K562 (cell line): ENCODE measurements around the gene DNAJB6. TPM values are rescaled to one million over a fixed set of nuclear protein-coding genes. Genes with fewer than 3 reads are reported as not detected.
A peak's percentile ranks its signal among the peaks of the same experiment; 100 is the strongest.

Source experiments
- BHLHE40 ChIP-seq: IDR thresholded peaks from 2 replicates; pipeline ENCODE4 v1.6.1; 2011; ENCODE audit warnings: low read length, improper control_type of control experiment
- CEBPG ChIP-seq, 3 experiments: fragments of 200-800 bp in 1 of 3; sonication (Bioruptor generic) in 1 of 3; sonication (generic) in 1 of 3; formaldehyde crosslinking in 1 of 3; IDR thresholded peaks in 2 of 3; conservative IDR thresholded peaks in 1 of 3; 2 replicates each; pipeline versions ENCODE4 v1.6.1 to v1.8.0; 2016 to 2022; ENCODE audit warnings: missing compliant biosample characterization in 2 of 3, missing genetic modification characterization in 2 of 3, mild to moderate bottlenecking in 1 of 3, missing genetic modification reagents in 1 of 3
- CXXC5 ChIP-seq: fragments of 250-450 bp; sonication (Bioruptor Pico); IDR thresholded peaks from 2 replicates; pipeline ENCODE4 v1.8.0; 2022; ENCODE audit warnings: inconsistent platforms, mild to moderate bottlenecking, moderate library complexity
- DNMT1 ChIP-seq: fragments of 450-650 bp; IDR thresholded peaks from 2 replicates; pipeline ENCODE4 v1.6.1; 2016; ENCODE audit warnings: antibody characterized with exemption, mild to moderate bottlenecking
- FOXK1 ChIP-seq: sonication (generic); formaldehyde crosslinking; IDR thresholded peaks from 2 replicates; pipeline ENCODE4 v1.8.0; 2022; ENCODE audit warnings: missing genetic modification reagents, mild to moderate bottlenecking, borderline replicate concordance
- HDAC1 ChIP-seq, 2 experiments: fragments of 450-650 bp; IDR thresholded peaks; 2 replicates each; pipeline ENCODE4 v1.6.1; 2016 to 2017; ENCODE audit warnings: inconsistent platforms in 1 of 2, mild to moderate bottlenecking in 1 of 2, moderate library complexity in 1 of 2
- L3MBTL2 ChIP-seq: fragments of 450-650 bp; IDR thresholded peaks from 2 replicates; pipeline ENCODE4 v1.6.1; 2016; ENCODE audit warnings: mild to moderate bottlenecking, moderate library complexity
- MNT ChIP-seq, 2 experiments: fragments of 450-650 bp; conservative IDR thresholded peaks; 2 replicates each; pipeline ENCODE4 v1.6.1; 2017; ENCODE audit warnings: mild to moderate bottlenecking in 2 of 2, moderate library complexity in 2 of 2
- RB1 ChIP-seq: fragments of 450-650 bp; IDR thresholded peaks from 2 replicates; pipeline ENCODE4 v1.6.1; 2017; ENCODE audit warnings: low read depth, mild to moderate bottlenecking
- RFX7 ChIP-seq: fragments of 250-450 bp; sonication (Bioruptor Pico); IDR thresholded peaks from 2 replicates; pipeline ENCODE4 v1.5.1; 2021; ENCODE audit warnings: mild to moderate bottlenecking
- RNF2 ChIP-seq: sonication (generic); IDR thresholded peaks from 2 replicates; pipeline ENCODE4 v1.6.1; 2016
- SIN3A ChIP-seq, 2 experiments: fragments of 150-350 bp in 1 of 2; IDR thresholded peaks; 2 replicates each; pipeline ENCODE4 v1.6.1; 2011 to 2016; ENCODE audit warnings: borderline replicate concordance in 2 of 2, low read depth in 2 of 2, low read length in 2 of 2, mild to moderate bottlenecking in 2 of 2, moderate library complexity in 2 of 2; ENCODE audit not compliant: control insufficient read depth in 1 of 2
- TFE3 ChIP-seq: fragments of 450-650 bp; formaldehyde crosslinking; IDR thresholded peaks from 2 replicates; pipeline ENCODE4 v1.4.0; 2020; ENCODE audit warnings: mild to moderate bottlenecking, mixed read lengths
- ZNF134 ChIP-seq: fragments of 250-450 bp; sonication (Bioruptor Pico); conservative IDR thresholded peaks from 2 replicates; pipeline ENCODE4 v1.4.0; 2020
- ZNF347 ChIP-seq: fragments of 450-650 bp; formaldehyde crosslinking; IDR thresholded peaks from 2 replicates; pipeline ENCODE4 v1.4.0; 2020; ENCODE audit warnings: low read depth, mild to moderate bottlenecking, moderate library complexity
- polyA plus RNA-seq, 8 experiments: library from polyadenylated mRNA; depleted of rRNA in 4 of 8; stranded (reverse) in 5 of 8; unstranded in 3 of 8; fragments of >200 nt; fragmentation: Nextera tagmentation in 2 of 8; fragmentation: Illumina TruSeq in 1 of 8; extraction: Ambion mirVana in 2 of 8; extraction: Trizol in 1 of 8; gene quantifications; 2 replicates each; pipeline versions ENCODE4 v1.2.1 to v1.2.3, GENCODE V29; 2011 to 2014; ENCODE audit warnings: inconsistent platforms in 1 of 8, missing spikeins in 1 of 8
- total RNA-seq, 7 experiments: library from RNA; depleted of rRNA in 6 of 7; stranded (reverse); fragments of >200 nt in 6 of 7; fragmentation: Illumina TruSeq in 2 of 7; extraction: Trizol in 2 of 7; gene quantifications; 2 replicates each; pipeline versions ENCODE4 v1.2.1 to v1.2.3, GENCODE V29; 2011 to 2021; ENCODE audit warnings: low replicate concordance in 1 of 7
- TF ChIP-seq, protein P1 (sequence below), 2 experiments: fragments of 200-800 bp in 1 of 2; sonication (Bioruptor generic) in 1 of 2; sonication (generic) in 1 of 2; formaldehyde crosslinking in 1 of 2; IDR thresholded peaks in 1 of 2; conservative IDR thresholded peaks in 1 of 2; 2 replicates each; pipeline versions ENCODE4 v1.5.0 to v1.6.1; 2016 to 2020; ENCODE audit warnings: missing compliant biosample characterization in 1 of 2, missing genetic modification characterization in 1 of 2, missing genetic modification reagents in 1 of 2
- TF ChIP-seq, protein P2 (sequence below): sonication (generic); formaldehyde crosslinking; IDR thresholded peaks from 2 replicates; pipeline ENCODE4 v1.9.0; 2022; ENCODE audit warnings: mild to moderate bottlenecking, missing genetic modification reagents
- TF ChIP-seq, protein P3 (sequence below): sonication (generic); formaldehyde crosslinking; IDR thresholded peaks from 2 replicates; pipeline ENCODE4 v1.8.0; 2022; ENCODE audit warnings: missing genetic modification reagents, mild to moderate bottlenecking, borderline replicate concordance

Gene DNAJB6
- total and polyA plus RNA-seq, 9 of the 15 experiments (the other 6 are each of a cell fraction or from before 2014, with no cell fraction given): 84.5 to 158 (median 135) TPM

GRCh38 chr7:157432541-157432956 lies 95.7 kb downstream of the DNAJB6 start (continued):
- TF ChIP-seq, protein P1, sequence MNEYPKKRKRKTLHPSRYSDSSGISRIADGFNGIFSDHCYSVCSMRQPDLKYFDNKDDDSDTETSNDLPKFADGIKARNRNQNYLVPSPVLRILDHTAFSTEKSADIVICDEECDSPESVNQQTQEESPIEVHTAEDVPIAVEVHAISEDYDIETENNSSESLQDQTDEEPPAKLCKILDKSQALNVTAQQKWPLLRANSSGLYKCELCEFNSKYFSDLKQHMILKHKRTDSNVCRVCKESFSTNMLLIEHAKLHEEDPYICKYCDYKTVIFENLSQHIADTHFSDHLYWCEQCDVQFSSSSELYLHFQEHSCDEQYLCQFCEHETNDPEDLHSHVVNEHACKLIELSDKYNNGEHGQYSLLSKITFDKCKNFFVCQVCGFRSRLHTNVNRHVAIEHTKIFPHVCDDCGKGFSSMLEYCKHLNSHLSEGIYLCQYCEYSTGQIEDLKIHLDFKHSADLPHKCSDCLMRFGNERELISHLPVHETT (CRISPR knock-in tag; conservative IDR thresholded peaks at IDR 0.05 in 1 of 2, IDR thresholded peaks at IDR 0.05 in 1 of 2): no peak
- TF ChIP-seq HDAC1 (IDR thresholded peaks at IDR 0.05): peak in 1 of 2 experiments; percentile 76; a peak in 2 of 4 replicates
- TF ChIP-seq, protein P2, sequence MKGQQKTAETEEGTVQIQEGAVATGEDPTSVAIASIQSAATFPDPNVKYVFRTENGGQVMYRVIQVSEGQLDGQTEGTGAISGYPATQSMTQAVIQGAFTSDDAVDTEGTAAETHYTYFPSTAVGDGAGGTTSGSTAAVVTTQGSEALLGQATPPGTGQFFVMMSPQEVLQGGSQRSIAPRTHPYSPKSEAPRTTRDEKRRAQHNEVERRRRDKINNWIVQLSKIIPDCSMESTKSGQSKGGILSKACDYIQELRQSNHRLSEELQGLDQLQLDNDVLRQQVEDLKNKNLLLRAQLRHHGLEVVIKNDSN (CRISPR knock-in tag): peak; percentile 65
- TF ChIP-seq FOXK1: no peak
- TF ChIP-seq BHLHE40: no peak
- TF ChIP-seq RFX7 (CRISPR knock-in tag): no peak
- TF ChIP-seq RB1: 0 out of 2 replicates have a peak, but pooled peaks have one; percentile 6
- TF ChIP-seq MNT (conservative IDR thresholded peaks at IDR 0.05): peak; percentile 88 to 93
- no peak for TF ChIP-seq RNF2
- no peak for TF ChIP-seq ZNF347
- TF ChIP-seq L3MBTL2: peak; percentile 72
- peak in 1 of 2 experiments; percentile 43; a peak in 1 of 4 replicates for TF ChIP-seq SIN3A (IDR thresholded peaks at IDR 0.05; ENCODE audit: borderline replicate concordance in 2 of 2, control insufficient read depth in 1 of 2, low read depth in 2 of 2, low read length in 2 of 2)
- TF ChIP-seq, protein P3, sequence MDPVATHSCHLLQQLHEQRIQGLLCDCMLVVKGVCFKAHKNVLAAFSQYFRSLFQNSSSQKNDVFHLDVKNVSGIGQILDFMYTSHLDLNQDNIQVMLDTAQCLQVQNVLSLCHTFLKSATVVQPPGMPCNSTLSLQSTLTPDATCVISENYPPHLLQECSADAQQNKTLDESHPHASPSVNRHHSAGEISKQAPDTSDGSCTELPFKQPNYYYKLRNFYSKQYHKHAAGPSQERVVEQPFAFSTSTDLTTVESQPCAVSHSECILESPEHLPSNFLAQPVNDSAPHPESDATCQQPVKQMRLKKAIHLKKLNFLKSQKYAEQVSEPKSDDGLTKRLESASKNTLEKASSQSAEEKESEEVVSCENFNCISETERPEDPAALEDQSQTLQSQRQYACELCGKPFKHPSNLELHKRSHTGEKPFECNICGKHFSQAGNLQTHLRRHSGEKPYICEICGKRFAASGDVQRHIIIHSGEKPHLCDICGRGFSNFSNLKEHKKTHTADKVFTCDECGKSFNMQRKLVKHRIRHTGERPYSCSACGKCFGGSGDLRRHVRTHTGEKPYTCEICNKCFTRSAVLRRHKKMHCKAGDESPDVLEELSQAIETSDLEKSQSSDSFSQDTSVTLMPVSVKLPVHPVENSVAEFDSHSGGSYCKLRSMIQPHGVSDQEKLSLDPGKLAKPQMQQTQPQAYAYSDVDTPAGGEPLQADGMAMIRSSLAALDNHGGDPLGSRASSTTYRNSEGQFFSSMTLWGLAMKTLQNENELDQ: no peak
- TF ChIP-seq DNMT1: no peak
- peak; percentile 30; the same call in 1 of the 2 replicates for TF ChIP-seq CXXC5 (CRISPR knock-in tag)
- no peak for TF ChIP-seq ZNF134 (CRISPR knock-in tag)
- TF ChIP-seq TFE3 (CRISPR knock-in tag): no peak
- TF ChIP-seq CEBPG (CRISPR knock-in tag; IDR thresholded peaks at IDR 0.05): no peak
- no peak for TF ChIP-seq CEBPG (tag; conservative IDR thresholded peaks at IDR 0.05 in 1 of 2, IDR thresholded peaks at IDR 0.05 in 1 of 2)
